Measurements from ENCODE around the gene TXNIP.
"Not testable (repeated sequence)": the region's sequence is repeated elsewhere in the genome, so short reads cannot be mapped to it uniquely, and the experiment has no call there.

Gene TXNIP, protein sequence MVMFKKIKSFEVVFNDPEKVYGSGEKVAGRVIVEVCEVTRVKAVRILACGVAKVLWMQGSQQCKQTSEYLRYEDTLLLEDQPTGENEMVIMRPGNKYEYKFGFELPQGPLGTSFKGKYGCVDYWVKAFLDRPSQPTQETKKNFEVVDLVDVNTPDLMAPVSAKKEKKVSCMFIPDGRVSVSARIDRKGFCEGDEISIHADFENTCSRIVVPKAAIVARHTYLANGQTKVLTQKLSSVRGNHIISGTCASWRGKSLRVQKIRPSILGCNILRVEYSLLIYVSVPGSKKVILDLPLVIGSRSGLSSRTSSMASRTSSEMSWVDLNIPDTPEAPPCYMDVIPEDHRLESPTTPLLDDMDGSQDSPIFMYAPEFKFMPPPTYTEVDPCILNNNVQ

DNA sequence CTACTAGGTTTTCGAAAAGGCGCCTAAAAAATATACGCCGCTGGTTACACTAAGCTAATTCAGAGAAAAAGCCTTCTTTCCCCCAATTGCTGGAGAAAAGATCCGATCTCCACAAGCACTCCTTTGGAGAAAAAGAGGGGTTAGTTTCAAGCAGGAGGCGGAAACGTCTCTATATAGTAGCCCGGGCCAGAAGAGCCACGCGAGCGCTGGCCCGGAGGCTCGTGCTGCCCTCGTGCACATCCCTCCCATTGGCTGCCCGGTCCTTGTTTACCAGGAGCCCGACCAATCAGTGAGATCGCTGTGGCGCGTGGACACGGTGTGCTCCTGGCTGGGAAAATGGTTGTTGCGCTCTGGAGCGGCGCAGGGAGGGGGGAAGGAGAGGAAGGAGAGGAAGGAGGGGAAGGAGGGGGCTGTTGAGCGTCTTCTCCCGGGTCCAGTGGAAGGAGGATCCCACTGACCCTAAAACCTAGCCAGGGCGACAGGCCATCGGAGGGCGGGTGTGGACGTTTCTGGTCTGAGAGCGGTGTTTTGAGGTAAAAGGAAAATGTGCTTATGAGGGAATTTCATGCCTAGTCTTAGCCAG lies at the start of gene TXNIP:
TSS of gene TXNIP (minus strand) at position 147 of the 583 bp plus-strand sequence. CDS start 313 bp downstream, outside the sequence.
- peak; percentile 94 for DNase-seq

DNA sequence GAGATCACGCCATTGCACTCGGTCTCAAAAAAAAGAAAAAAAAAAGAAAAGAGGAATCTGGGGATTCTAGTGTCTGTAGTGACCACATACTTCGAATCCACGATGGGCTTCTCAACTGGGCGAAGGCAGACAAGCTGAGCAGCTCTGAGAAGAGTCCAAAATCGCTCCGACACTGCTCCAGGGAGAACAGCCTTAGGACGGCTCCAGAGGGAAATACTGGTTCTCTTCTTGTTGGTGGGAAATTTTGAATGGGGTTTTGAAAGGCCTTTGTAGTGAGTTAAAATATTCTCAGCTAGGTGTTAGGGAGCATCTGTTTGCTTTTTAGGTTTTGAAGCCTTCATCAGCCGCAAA lies 43.4 kb upstream of the TXNIP start:
- no peak for DNase-seq

DNA sequence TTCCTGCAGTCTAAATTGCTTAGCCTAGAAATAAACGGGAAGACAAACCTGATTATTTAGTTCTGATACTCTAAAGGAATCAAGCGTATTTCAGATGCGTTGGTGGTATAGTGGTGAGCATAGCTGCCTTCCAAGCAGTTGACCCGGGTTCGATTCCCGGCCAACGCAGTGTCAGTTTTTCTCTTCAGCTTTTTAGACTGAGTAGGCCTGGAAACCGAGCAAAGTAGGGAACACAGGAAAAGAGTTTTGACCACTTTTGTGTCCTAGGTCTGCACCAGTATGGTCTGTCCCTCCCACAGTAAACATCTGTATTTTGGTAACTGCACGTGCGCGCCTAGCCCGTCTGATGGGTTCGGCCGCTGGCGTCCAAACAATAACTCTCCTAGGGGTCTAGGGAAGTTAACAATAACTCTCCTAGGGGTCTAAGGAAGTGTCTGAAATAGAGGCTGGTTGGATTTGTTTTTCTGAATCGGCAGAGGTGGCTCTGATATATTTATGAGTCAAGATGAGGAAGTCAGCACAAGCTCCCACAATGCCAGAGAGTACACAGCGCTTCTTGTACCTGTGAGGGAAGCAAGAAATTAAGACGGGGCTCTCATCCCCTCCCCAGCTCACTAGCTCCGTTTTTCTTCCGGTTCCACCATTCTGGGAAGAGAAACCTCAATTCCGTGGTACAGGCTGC lies 40.7 kb upstream of the TXNIP start:
- DNase-seq = peak; percentile 58

DNA sequence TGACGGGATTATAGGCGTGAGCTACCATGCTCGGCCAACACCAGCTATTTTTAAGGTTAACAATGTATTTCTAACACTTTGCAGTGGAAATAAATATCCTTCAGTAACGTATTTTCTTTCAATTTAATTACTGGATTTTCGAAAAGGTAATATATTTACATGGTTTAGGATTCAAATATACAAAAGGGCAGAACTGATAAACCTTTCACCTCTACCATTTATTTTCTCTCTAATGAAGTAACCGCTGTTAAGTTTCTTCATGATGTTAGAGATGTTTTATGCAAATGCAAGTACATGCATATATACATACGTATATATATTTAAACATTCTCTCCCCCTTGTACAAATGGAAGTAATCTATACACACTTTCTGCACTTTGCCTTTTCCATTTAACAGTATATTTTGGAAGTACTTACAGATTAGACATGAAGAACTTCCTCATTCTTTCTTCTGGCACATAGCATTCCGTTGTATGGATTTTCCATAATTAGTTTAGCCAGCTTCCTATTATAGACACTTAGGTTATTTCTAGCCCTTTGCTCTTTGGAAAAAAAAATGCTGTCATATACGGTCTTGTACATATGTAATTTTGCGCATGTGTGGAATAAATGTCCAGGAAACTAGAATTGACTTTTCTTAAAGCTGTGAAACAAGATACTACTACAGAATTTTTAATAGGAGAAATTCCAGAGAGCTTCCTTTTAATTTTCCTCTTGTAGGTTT lies 40.0 kb upstream of the TXNIP start:
- DNase-seq = peak; percentile 26

DNA sequence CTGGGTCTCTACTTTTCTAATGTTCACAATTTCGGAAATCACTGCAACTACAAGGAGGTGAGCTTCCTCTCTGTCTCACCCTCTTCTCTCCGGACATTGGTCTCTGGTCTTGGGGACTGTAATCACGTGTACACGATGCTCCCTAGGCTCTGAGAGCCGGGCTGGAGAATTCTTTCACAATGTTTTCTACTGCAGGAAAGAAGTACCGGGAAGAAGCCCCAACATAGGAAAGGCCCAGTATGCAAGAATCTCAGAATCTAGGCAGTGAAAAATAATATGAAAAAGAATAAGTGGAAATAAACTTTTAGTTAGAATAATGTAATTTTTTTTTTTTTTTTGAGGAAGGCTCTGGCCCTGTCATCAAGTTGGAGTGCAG lies 38.7 kb upstream of the TXNIP start:
- no peak for DNase-seq

DNA sequence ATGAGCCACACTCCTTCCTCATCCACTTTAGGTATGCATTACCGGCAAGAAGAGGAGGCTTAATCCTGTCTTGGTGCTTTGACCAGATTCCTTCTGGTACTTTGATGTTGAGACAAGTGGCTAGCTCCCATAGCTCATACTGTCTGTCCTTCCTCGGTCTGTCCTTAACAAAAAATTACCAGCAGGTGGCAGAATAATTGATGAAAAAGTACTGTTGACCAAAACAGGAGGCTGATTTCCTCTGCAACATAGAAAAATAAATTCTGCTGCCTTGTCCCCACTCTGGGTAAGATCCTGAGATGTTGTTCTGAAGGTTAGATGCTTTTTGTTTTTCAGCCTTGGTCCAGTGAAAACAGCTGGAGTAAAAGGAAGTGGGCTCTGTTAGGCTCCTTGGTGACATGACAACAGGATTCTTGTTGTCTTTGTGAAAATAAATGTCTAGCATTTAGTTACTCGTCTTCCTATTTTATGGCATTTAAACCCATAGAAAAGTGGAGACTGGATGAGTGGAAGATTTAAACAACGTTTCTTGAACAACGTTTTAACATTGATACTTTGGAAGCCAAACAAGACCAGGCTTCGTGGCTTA lies 36.3 kb upstream of the TXNIP start:
- DNase-seq = peak; percentile 4

DNA sequence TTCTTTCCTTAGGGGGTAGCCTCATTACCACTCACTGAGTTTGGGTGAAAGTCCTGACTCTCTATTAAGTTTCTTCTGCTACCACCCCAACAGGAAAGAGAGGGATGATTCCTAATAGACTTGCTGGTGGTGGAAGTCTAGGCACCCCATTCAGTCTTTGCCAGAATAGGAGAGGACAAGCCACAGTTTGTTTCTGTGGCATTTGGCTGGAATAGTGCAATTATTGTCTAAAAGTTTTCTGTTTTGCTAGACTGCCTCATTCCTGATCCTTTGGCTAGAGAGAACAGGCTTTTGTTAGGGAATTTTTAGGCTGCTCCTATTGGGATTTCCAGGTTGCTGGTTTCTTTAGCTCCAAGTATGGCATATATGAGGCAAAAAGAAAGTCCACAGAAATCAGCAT lies 35.1 kb upstream of the TXNIP start:
- no peak for DNase-seq

DNA sequence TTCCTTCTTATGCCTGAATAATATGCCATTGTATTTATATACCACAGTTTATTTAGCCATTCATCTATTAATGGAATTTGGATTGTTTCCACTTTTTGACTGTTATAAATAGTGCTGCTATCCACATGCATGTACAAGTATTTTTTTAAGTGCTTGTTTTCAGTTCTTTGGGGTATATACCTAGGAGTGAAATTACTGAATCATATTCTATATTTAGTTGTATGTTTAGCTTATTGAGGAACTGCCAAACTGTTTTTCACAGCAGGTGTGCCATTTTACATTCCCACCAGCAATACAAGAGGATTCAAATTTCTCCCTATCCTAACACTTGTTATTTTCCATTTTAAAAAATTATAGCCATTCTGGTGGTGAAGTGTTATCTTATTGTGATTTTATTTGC lies 32.7 kb upstream of the TXNIP start:
- no peak for DNase-seq

DNA sequence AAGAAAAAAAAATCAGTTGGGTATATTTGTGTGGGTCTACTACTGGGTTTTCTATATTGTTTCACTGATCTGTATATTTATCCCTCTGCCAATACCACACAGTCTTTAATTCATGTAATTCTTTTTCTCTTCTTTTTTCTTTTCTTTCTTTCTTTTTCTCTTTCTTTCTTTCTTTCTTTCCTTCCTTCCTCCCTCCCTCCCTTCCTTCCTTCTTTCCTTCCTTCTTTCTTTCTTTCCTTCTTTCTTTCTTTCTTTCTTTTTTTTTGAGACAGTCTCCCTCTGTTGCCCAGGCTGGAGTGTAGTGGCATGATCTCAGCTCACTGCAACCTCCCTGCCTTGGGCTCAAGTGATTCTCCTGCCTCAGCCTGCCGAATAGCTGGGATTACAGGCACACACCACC lies 30.3 kb upstream of the TXNIP start:
- DNase-seq = not testable (repeated sequence)

DNA sequence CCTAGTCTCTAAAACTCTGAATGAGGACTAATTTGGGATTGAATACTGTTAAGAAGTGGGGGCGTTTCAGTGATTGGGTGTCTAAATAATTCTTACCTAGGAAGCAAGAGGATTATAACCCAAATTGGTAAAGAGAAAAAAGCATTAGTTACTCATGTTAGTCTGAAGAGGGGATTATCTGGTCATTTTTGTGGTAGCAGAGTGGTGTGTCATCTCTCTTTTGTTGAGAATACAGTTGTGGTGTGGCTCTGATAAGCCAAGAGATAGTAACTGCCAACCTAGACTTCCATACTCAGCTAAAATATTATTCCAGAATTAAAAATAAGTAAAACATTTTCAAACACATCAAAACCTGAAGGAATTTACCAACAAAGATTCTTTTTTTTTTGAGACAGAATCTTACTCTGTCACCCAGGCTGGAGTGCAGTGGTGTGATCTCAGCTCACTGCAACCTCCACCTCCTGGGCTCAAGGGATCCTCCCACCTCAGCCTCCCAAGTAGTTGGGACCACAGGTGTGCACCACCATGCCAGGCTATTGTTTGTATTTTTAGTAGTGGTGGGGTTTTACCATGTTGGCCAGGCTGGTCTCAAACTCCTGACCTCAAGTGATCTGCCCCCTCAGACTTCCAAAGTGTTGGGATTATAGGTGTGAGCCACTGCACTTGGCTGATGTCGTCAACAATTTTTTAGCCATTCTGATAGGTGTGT lies 29.6 kb upstream of the TXNIP start:
- not testable (repeated sequence) for DNase-seq

DNA sequence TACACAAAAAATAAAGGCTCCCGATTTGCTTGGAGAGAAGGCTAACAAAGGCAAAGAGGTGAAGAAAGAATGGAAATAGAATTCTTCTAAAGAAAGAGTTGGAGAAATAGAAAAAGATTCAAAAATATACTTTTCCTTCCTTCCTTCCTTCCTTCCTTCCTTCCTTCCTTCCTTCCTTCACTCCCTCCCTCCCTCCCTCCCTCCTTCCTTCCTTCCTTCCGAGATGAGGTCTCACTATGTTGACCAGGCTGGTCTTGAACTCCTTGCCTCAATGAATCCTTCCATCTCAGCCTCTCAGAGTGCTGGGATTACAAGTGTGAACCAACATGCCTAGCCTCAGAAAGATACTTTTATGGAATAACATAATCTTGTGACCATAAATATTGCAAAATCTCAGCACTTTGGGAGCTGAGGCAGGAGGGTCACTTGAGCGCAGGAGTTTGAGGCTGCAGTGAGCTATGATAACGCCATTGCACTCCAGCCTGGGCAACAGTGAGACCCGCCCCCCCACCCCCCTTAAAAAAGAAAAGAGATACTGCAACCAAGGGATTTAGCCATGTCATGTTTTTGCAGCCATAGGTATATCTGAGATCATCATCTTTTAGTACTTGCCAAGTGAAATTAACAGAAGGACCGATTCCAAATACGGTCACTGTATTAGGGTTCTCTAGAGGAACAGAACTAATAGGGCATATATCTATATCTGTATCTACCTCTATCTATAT lies 26.2 kb upstream of the TXNIP start:
- DNase-seq = no peak

DNA sequence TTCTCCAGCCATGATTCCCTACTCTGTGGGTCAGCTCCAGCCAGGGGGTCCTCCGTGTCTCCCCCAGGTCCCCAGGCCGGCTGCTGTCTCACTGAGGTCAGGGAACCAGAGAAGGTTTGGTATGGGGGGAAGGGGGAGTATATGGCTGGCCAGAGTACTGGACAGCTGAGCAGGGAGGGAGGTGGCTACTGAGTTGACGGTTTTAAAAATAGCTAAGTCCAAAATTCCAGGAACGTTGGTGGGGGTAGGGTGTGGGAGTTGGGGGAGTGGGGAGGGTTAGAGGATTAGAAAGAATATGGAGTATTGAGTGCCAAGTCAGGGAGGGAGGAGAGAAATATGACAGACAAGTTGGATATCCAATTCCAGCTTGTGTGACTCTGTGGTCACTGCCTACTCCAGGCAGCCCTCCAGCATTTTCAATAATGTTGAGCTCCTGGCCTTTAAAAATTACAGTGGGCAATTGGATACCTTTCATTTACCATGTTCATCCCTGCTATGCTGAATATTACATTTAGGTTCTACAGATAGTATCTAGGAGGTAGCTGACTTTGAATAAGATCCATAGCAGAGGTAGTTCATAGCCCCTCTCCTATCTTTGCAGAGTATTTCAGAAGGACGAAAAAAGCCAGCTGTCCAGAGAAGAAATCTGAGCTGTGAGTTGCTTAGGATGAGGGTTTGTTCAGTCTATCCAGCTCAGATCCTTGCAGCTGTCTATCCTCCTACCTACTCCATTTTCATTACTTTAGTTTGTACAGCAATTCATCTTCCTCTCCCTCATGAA lies 25.4 kb upstream of the TXNIP start, which contains the start of gene HJV:
TSS of gene HJV (minus strand) at position 114 of the 781 bp plus-strand sequence. CDS start 1,504 bp downstream, outside the sequence.
- DNase-seq = no peak

DNA sequence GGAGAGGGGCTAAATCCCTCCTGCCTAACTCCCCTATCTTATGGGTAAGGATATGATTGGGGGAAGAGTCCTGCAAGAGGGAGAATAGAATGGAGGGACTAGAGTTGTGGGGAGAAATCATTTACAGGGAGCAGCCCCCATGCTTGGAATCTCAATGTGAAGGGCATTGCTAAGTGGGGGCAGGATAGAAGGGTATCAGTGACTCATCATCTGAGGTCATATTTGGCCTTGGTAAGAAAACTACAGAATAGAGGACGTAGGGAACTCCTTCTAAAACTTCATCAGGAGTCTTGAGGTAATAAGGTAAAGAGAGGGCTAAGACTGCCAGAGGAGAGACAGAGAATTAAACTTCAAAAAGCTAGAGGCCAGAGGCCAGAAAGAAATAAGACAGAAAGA lies 24.7 kb upstream of the TXNIP start:
- DNase-seq = no peak

DNA sequence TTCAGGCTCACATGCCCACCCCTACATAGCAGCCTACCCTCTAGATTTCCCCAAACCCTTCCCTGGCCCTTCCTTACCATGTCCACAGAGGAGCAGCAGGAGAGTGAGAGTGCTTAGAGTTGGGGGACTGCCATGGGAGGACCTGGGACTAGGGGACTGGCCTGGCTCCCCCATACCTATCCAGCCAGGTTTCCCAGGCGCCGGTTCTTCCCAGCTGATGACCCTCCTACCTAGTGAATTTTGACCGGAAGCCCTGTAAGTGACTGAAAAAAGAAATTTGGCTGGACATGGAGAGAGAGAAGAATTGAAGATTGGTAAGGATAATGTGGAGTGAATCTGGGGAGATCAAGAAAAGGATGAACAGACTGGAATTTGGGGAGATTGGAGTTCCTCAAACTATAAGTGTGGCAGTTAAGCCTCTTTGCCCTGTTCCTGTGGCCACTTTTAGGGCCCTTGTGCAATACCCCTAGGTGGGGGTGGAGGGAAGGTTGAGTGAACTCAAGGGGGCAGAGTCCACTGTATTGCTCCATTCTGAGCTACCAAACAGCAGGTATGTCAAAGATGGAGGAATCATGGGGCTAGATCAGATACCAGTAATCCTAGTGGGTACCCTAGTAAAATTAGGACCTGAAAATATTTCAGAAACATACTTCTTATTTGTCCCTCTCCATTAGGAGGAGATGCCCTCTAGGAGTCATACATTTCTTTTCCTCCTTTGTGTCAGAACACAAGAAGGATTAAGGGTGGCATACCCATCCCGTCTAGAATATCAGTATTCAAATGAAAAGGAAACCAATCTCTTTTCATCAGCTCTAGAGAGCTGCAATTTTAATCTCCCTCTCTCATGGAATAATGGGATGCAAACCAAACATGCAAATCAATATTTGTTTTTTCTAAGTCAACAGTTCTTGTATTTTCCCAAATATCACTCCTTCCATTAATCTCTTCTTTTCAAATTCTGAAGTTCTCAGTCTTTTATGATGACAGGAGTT lies 24.0 kb upstream of the TXNIP start:
- DNase-seq = no peak

DNA sequence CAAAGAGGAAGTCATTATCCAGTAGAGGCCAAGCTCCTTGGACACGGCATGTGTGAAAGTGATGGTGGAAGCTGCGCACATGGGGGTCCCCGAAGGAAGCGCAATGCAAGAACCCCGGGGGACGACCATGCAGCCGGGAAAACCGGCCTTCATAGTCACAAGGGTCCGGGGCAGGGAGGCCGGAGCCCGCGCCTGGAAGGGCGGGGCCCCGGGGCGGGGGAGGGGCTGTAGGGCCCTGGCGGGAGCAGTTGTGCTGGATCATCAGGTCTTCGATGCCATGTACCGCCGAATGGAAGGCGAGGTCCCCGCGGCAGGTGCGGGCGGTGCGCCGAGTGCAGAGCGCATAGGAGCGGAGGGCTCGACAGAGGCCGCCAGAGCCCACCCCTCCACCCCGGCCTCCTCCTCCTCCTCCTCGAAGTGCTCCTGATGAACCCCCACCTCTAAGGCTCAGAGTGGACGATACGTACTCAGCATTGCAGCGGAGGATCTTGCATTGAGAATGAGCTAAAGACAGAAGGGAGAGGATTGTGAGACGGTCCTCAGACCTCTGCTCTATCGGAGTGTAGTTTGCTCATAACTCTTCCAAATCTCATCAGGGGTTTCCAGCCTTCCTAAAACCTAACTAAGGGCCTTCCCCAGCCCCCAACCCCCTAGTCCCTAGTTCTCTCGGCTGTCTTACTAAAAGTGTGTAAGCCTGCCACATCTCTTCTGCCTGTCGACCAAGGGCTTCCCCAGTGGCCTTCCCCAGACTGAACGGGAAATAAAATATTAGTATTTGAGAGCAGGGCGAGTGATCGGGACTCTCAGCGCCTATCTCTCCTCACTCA lies 23.1 kb upstream of the TXNIP start:
- no peak for DNase-seq

DNA sequence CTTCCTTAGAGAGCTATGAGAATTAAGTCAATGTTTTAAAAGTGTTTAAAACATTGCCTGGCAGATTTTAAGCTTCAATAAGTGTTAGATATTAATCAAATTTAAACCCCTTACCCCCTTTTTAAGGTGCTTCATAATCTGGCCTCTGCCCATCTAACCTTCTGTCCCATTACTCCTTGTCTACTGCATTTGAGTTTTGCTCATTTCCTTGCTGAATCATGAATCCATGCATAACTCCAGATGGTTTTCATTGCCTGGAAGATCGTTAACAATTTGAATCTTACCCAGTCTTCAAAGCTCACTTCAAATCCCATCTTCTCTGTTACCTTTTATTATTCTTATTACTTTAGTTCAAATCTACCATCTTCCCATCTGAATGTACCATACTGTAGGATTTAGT lies 20.5 kb upstream of the TXNIP start:
- DNase-seq = no peak

DNA sequence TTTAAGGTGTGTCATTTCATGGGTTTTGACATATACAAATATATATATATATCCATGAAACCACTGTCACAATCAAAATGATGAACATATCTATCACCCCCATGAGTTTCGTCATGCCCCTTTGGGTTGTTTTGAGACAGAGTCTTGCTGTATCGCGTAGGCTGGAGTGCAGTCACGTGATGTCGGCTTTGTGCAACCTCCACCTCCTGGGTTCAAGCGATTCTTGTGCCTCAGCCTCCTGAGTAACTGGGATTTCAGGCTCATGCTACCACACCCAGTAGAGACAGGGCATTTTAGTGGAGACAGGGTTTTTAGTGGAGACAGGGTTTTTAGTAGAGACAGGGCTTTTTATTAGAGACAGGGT lies 17.2 kb upstream of the TXNIP start:
- no peak for DNase-seq

DNA sequence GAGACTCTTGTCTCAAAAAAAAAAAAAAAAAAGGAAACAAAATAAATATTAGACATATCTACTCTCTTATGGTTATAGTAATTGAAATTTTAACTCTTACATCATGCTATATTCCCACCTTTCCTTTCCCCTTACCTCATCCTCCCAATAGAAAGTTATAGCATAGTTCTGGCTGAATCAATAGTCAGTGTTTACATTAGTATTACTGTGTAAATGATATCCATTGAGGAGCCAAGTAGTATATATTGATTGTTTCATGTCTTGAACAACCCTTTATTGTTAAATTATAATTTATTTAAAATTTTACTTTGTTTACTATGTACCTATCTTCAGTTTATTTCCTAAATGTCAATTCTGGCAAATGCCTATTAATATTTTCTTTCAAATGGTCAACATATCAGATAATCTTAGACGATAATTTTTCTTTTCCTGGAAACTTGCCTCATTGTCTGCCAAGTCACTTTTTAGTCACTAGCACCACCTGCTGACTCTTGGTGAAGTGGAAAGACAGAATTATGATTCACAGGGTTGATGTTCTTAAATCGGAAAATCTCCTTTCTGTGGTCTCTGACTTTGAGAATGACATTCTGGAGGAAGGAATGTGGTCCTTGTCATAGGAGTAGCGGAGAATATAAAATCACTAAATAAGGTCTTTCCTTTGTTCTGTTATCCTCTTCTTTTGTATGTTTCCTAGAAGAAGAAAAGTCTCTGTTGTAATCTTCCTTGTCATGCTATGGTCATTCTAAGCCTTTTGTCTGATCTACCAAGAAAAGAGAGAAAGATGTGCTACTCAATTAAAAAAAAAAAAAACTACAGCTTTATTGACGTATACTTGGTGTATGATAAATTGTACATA lies 16.6 kb upstream of the TXNIP start:
- peak; percentile 59 for DNase-seq

Data from NCI-H1436 (cell line).